Kidney (tissue), 14 donors: Measurements from ENCODE around the gene UBA1. TPM values are rescaled to one million over a fixed set of nuclear protein-coding genes. Genes with fewer than 3 reads are reported as not detected.

Experiments used
- DNase-seq, 5 donors: peaks; one replicate each; pipeline ENCODE4 v3.0.0-alpha.2; 2013 to 2020
- FAIRE-seq: peaks from 2 replicates; lab custom pipeline; 2012; peaks lifted over from hg19 to GRCh38; lab: Jason Lieb, UNC
- H3K27ac ChIP-seq, 2 donors: one replicate each; pipeline ENCODE4 v1.7.0; 2013; ENCODE audit warnings: low read depth in 2 of 2, low read length in 2 of 2, inconsistent platforms in 1 of 2
- H3K27me3 ChIP-seq: one replicate; pipeline ENCODE4 v1.7.1; 2013; ENCODE audit warnings: low read length, inconsistent platforms; ENCODE audit not compliant: control insufficient read depth, insufficient read depth
- H3K36me3 ChIP-seq, 3 donors: one replicate each; pipeline versions ENCODE4 v1.7.0 to v1.7.1; 2013; ENCODE audit warnings: low read length in 3 of 3, control low read depth in 1 of 3, inconsistent platforms in 1 of 3; ENCODE audit not compliant: insufficient read depth in 3 of 3, control insufficient read depth in 2 of 3
- H3K4me1 ChIP-seq, 3 donors: one replicate each; pipeline versions ENCODE4 v1.7.0 to v1.7.1; 2013; ENCODE audit warnings: low read length in 3 of 3, inconsistent platforms in 1 of 3, low read depth in 1 of 3; ENCODE audit not compliant: control insufficient read depth in 2 of 3, insufficient read depth in 2 of 3
- H3K4me3 ChIP-seq, 3 donors: one replicate each; pipeline versions ENCODE4 v1.7.0 to v1.8.1; 2013; ENCODE audit warnings: low read length in 3 of 3, control low read depth in 1 of 3, inconsistent platforms in 1 of 3
- H3K9ac ChIP-seq, 3 donors: one replicate each; pipeline versions ENCODE4 v1.7.0 to v1.7.1; 2013; ENCODE audit warnings: low read length in 3 of 3, control low read depth in 1 of 3, inconsistent platforms in 1 of 3
- H3K9me3 ChIP-seq, 3 donors: one replicate each; pipeline versions ENCODE4 v1.7.0 to v1.7.1; 2013; ENCODE audit warnings: low read length in 3 of 3, control low read depth in 1 of 3, inconsistent platforms in 1 of 3; ENCODE audit not compliant: control insufficient read depth in 2 of 3, insufficient read depth in 1 of 3
- CTCF ChIP-seq: IDR thresholded peaks from 3 replicates; pipeline ENCODE4 v1.5.1; 2012; ENCODE audit warnings: mild to moderate bottlenecking, moderate library complexity, borderline replicate concordance; ENCODE audit not compliant: insufficient read depth; ENCODE audit errors: extremely low read depth
- intact Hi-C: fragments of 100-400 bp; cut with DNase I; formaldehyde crosslinking; loops from one replicate; pipeline ENCODE4 v1.11.1; 2022
- polyA plus RNA-seq: library from polyadenylated mRNA; stranded (reverse); fragments of 350-450 nt; fragmentation: Illumina TruSeq; extraction: RNeasy Lipid Tissue Mini Kit (QIAGEN cat#74804); gene quantifications from one replicate; pipeline ENCODE4 v1.2.3, GENCODE V29; 2014; ENCODE audit warnings: low read depth, low replicate concordance; ENCODE audit not compliant: insufficient read depth
- total RNA-seq: library from RNA; stranded (reverse); fragmentation: NEBNext Ultra II Directional; extraction: Animal tissue kit (Norgen Biotek cat#: 25700); gene quantifications from one replicate; pipeline ENCODE4 v1.2.1, GENCODE V29; 2021
- donor health status: control.
- donor health status: control.
- donor health status: control.
- donor health status: control.
- donor health status: control.
- donor health status: DM: yes; HTN: yes; CAD: no.
- donor health status: Normal renal cell carcinoma (clear cell type).

Gene UBA1
- total and polyA plus RNA-seq, 2 donors from 2014 or later = 155 to 218 TPM

GRCh38 chrX:47160781-47161180 is 32.8 kb upstream of the UBA1 start:
- H3K27me3 ChIP-seq = no peaks in the 10 kb centered on the region
- no peak for TF ChIP-seq CTCF
- H3K4me1 ChIP-seq = no peaks in the 10 kb centered on the region
- DNase-seq (peak in 1 of 5 donors; percentile 2), FAIRE-seq (no peak)
- no peak overlapping the region for H3K4me3 ChIP-seq
- no peaks in the 10 kb centered on the region for H3K9me3 ChIP-seq
- H3K27ac ChIP-seq = no peak overlapping the region
- intact Hi-C loops = no loop called here
- H3K9ac ChIP-seq = no peak overlapping the region
- H3K36me3 ChIP-seq = no peaks in the 10 kb centered on the region

GRCh38 chrX:47162927-47163583 is 30.6 kb upstream of the UBA1 start:
- intact Hi-C loops = no loop called here
- Histone ChIP-seq H3K27ac (no peak overlapping the region), H3K9me3 (no peaks in the 10 kb centered on the region), H3K27me3 (no peaks in the 10 kb centered on the region), H3K36me3 (no peaks in the 10 kb centered on the region), H3K9ac (no peak overlapping the region), H3K4me1 (no peaks in the 10 kb centered on the region), H3K4me3 (no peak overlapping the region)
- TF ChIP-seq CTCF = no peak
- FAIRE-seq (no peak), DNase-seq (no peak)

- DNase-seq (no peak), FAIRE-seq (no peak)
- no peaks in the 10 kb centered on the region for H3K36me3 ChIP-seq
- H3K9me3 ChIP-seq = no peaks in the 10 kb centered on the region
- H3K27me3 ChIP-seq = no peaks in the 10 kb centered on the region
- no peak overlapping the region for H3K27ac ChIP-seq
- H3K4me3 ChIP-seq = no peak overlapping the region
- intact Hi-C loops = no loop called here
- no peak for TF ChIP-seq CTCF
- no peaks in the 10 kb centered on the region for H3K4me1 ChIP-seq
- H3K9ac ChIP-seq = no peak overlapping the region
Observed at GRCh38 chrX:47164420-47164819, 29.2 kb upstream of the UBA1 start.

GRCh38 chrX:47166126-47166525 is 27.5 kb upstream of the UBA1 start:
- Histone ChIP-seq H3K36me3 (peaks cover 0 to under 1% (median 0%) of the 10 kb centered on the region in 3 donors), H3K9me3 (no peaks in the 10 kb centered on the region), H3K4me3 (no peak overlapping the region), H3K27ac (no peak overlapping the region), H3K4me1 (no peaks in the 10 kb centered on the region), H3K9ac (no peak overlapping the region), H3K27me3 (no peaks in the 10 kb centered on the region)
- TF ChIP-seq CTCF = no peak
- FAIRE-seq (no peak), DNase-seq (no peak)
- intact Hi-C loops = no loop called here
